Right lobe of liver (tissue), 6 donors: ENCODE results near the gene EPHA10. TPM values are rescaled to one million over a fixed set of nuclear protein-coding genes. Genes with fewer than 3 reads are reported as not detected.

Source experiments
- ATAC-seq, 4 donors: fragments of 200-7000 bp; cut with Tn5 transposase; one replicate each; pipeline ENCODE4 v1.9.1; 2020; ENCODE audit warnings: mild to moderate bottlenecking in 4 of 4, moderate library complexity in 4 of 4
- DNase-seq, 3 donors: peaks; one replicate each; pipeline ENCODE4 v3.0.0-alpha.2; 2020
- H3K27ac ChIP-seq, 3 donors: fragments of 200-600 bp; one replicate each; pipeline ENCODE4 v1.8.0; 2022
- H3K27me3 ChIP-seq, 2 donors: fragments of 200-600 bp; one replicate each; pipeline ENCODE4 v1.8.0; 2022
- H3K36me3 ChIP-seq, 4 donors: fragments of 200-600 bp; sonication (generic) in 1 of 4; one replicate each; pipeline versions ENCODE4 v1.5.1 to v1.8.0; 2017 to 2022; ENCODE audit warnings: control low read depth in 1 of 4
- H3K4me1 ChIP-seq, 4 donors: fragments of 200-600 bp; sonication (generic) in 1 of 4; one replicate each; pipeline versions ENCODE4 v1.5.1 to v1.8.0; 2017 to 2022; ENCODE audit warnings: control low read depth in 1 of 4
- H3K4me3 ChIP-seq, 3 donors: fragments of 200-600 bp; one replicate each; pipeline ENCODE4 v1.8.0; 2022
- H3K9me3 ChIP-seq, 4 donors: fragments of 200-600 bp; sonication (generic) in 1 of 4; one replicate each; pipeline versions ENCODE4 v1.5.1 to v1.8.0; 2017 to 2022; ENCODE audit warnings: control low read depth in 1 of 4
- CTCF ChIP-seq, 4 donors: fragments of 200-600 bp in 3 of 4; fragments of 450-650 bp in 1 of 4; IDR thresholded peaks; one replicate each; pipeline versions ENCODE4 v1.5.1 to v1.8.0; 2016 to 2022; ENCODE audit warnings: antibody characterized with exemption in 4 of 4, mild to moderate bottlenecking in 2 of 4
- POLR2A ChIP-seq: fragments of 450-650 bp; IDR thresholded peaks from one replicate; pipeline ENCODE4 v1.6.1; 2017; ENCODE audit warnings: antibody characterized with exemption, mild to moderate bottlenecking
- whole genome bisulfite sequencing: methylation state at CpG from one replicate; pipeline ENCODE4 v1.1.6; 2018; ENCODE audit warnings: low coverage, low lambda C conversion rate; ENCODE audit not compliant: insufficient coverage; ENCODE audit errors: missing lambda C conversion rate; 5-methylcytosine and 5-hydroxymethylcytosine counted together
- intact Hi-C, 2 donors: fragments of 100-400 bp; cut with DNase I; formaldehyde crosslinking; loops; one replicate each; pipeline versions ENCODE4 v1.11.2 to v1.14.1; 2022
- total RNA-seq, 6 experiments: library from RNA; depleted of rRNA in 2 of 6; stranded (reverse); fragments of >200 nt in 2 of 6; fragmentation: NEBNext Ultra II Directional in 3 of 6; extraction: Animal tissue kit (Norgen Biotek cat#: 25700) in 3 of 6; gene quantifications; one replicate each; pipeline versions ENCODE4 v1.1.0 to v1.2.4, GENCODE V29; 2016 to 2023
- donor health status: DM: no; HTN: yes; CAD: no.
- donor health status: DM: no; HTN: no; CAD: no.
- donor health status: DM: no; HTN: no; CAD: no.
- donor health status: DM: no; HTN: yes; CAD: no.
- donor health status: DM: no; HTN: yes; CAD: no.

Gene EPHA10
- total RNA-seq, 6 experiments from 2014 or later = 0.07 to 0.16 TPM; not detected in 4

- H3K27ac ChIP-seq = no peak overlapping the region
Observed at GRCh38 chr1:37725851-37726613, 38.9 kb downstream of the EPHA10 start.

GRCh38 chr1:37724575-37724974 is 40.3 kb downstream of the EPHA10 start:
- no peaks in the 10 kb centered on the region for H3K36me3 ChIP-seq
- no peak overlapping the region for H3K27ac ChIP-seq
- H3K9me3 ChIP-seq = no peaks in the 10 kb centered on the region
- H3K4me3 ChIP-seq = no peak overlapping the region
- 60% methylated on average over 1 of the region's 6 CpGs for WGBS
- no peaks in the 10 kb centered on the region for H3K4me1 ChIP-seq
- no peak for ATAC-seq
- intact Hi-C loops = no loop called here
- TF ChIP-seq CTCF (IDR thresholded peaks at IDR 0.05) = no peak
- TF ChIP-seq POLR2A = no peak
- H3K27me3 ChIP-seq = no peaks in the 10 kb centered on the region
- DNase-seq = peak in 1 of 3 donors; percentile 10

More at GRCh38 chr1:37725851-37726613, 38.9 kb downstream of the EPHA10 start:
- WGBS = 45% methylated on average over 3 of the region's 14 CpGs
- Histone ChIP-seq H3K4me3 (no peak overlapping the region), H3K36me3 (no peaks in the 10 kb centered on the region), H3K9me3 (no peaks in the 10 kb centered on the region), H3K27me3 (no peaks in the 10 kb centered on the region), H3K4me1 (no peaks in the 10 kb centered on the region)
- ATAC-seq = no peak
- peak in 1 of 3 donors; percentile 22 for DNase-seq
- intact Hi-C loops = no loop called here
- TF ChIP-seq POLR2A = no peak
- TF ChIP-seq CTCF (IDR thresholded peaks at IDR 0.05) = no peak

GRCh38 chr1:37723390-37724078 is 41.4 kb downstream of the EPHA10 start:
- Histone ChIP-seq H3K4me3 (no peak overlapping the region), H3K27me3 (no peaks in the 10 kb centered on the region), H3K27ac (no peak overlapping the region), H3K9me3 (no peaks in the 10 kb centered on the region), H3K36me3 (no peaks in the 10 kb centered on the region), H3K4me1 (no peaks in the 10 kb centered on the region)
- 46% methylated on average over 7 of the region's 11 CpGs for WGBS
- no peak for TF ChIP-seq POLR2A
- no peak for TF ChIP-seq CTCF (IDR thresholded peaks at IDR 0.05)
- DNase-seq (no peak), ATAC-seq (peak in 1 of 4 donors; percentile 78)
- intact Hi-C loops = no loop called here

GRCh38 chr1:37723072-37723389 is 41.9 kb downstream of the EPHA10 start:
- TF ChIP-seq POLR2A = no peak
- no peak for TF ChIP-seq CTCF (IDR thresholded peaks at IDR 0.05)
- 50% methylated on average over 1 of the region's 6 CpGs for WGBS
- Histone ChIP-seq H3K27ac (no peak overlapping the region), H3K4me1 (no peaks in the 10 kb centered on the region), H3K9me3 (no peaks in the 10 kb centered on the region), H3K27me3 (no peaks in the 10 kb centered on the region), H3K36me3 (no peaks in the 10 kb centered on the region), H3K4me3 (no peak overlapping the region)
- intact Hi-C loops = no loop called here
- no peak for ATAC-seq
- DNase-seq = no peak
